Hepatic stellate cell (primary cell): Measurements from ENCODE around the gene DNAJA2.
"Not testable (repeated sequence)": the region's sequence is repeated elsewhere in the genome, so short reads cannot be mapped to it uniquely, and the experiment has no call there.

ENCODE experiments used
- DNase-seq: peaks from one replicate; pipeline ENCODE4 v3.0.0; 2011; ENCODE audit warnings: low spot score

The DNAJA2 gene

DNA sequence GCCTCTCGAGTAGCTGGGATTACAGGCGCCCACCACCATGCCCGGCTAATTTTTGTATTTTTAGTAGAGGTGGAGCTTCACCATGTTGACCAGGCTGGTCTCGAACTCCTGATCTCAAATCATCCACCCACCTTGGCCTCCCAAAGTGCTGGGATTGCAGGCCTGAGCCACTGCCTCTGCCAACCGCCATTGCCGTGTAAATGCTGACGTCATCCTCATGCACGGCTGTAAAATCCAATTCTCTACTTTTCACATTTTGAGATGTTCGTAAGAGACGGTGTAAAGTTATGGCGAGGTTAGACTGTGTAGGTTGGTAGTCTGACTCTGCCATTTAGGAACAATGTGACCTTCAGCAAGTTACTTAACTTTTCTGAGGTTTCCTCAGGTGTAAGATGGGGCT lies 1.7 kb upstream of the DNAJA2 start:
- DNase-seq: no peak

DNA sequence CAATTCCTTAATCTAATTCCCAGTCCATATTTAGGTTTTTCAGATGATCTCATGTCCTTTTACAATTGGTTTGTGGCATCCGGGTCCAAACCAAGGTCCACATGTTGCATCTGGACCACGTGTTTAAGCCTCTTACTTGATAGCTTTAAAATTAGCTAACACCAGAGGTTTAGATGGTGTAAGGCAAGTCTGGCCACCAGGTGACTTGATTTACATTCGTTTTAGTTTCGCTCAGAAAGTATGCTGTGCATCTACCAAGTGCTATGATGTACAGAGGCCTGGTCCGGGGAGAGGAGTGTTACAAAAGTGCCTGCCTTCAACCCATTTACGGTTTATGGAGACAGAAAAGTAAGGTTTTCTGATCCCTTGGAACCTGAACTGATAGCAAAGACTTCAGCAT lies 878 bp upstream of the DNAJA2 start:
- DNase-seq: no peak

DNA sequence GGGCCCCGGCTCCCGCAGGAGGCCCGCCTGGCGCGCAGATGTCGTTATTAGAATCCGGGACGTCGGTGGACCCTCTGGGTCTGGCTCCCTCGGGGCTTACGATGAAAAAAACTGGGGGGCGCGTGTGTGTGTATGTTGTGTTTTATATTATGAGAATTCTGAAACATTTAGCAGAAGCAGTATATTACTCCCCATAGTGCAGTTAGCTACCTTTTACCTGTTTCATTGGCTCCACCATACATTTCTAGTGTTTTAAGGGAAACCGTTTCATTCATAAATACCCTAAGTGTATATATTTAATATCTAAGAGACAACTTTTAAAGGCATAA lies 486 bp upstream of the DNAJA2 start:
- DNase-seq: no peak

- DNase-seq: peak; percentile 40
Measured at GRCh38 chr16:46972429-46973206, 856 bp downstream of the DNAJA2 start.

DNA sequence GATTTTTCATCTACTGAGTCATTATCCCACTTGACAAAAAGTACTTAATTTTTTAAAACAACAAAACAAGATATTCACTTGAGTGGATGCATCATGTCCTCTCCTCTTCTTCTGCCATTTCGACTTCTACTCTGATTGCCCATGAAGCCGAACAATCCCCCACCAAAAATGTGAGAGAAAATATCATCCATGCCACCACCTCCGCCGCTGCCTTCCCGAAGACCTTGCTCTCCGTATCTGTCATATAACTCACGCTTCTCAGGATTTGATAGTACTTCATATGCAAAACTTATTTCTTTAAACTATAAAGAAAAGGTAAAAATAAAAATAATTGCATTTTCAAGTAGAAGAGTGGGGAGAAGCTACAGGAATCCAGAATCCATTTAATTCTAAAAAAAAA lies 2.2 kb downstream of the DNAJA2 start:
- DNase-seq: no peak

DNA sequence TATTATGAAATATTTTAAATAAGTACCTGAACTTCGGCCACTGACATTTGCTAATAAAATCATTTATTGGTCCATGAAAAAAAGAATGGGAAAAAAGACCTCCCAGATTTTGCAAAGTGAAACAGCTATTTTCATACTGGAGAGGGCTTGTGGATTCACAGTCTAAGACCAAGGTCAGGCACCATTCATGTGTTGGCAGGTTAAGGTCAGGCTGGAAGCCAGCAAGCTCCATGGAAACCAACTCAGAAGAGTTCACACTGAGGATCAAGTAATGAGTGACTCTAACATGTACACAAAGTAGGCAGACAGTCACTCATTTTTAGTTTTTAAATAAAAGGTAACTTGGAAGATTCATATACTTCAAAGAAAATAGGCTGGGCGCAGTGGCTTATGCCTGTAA lies 3.4 kb downstream of the DNAJA2 start:
- no peak for DNase-seq

- no peak for DNase-seq
Measured at GRCh38 chr16:46968063-46968435, 5.4 kb downstream of the DNAJA2 start.

GRCh38 chr16:46962629-46963028 lies 10.8 kb downstream of the DNAJA2 start:
- DNase-seq: no peak

GRCh38 chr16:46961373-46962353 lies 11.8 kb downstream of the DNAJA2 start:
- no peak for DNase-seq

- DNase-seq: no peak
Measured at GRCh38 chr16:46954562-46954961, 18.9 kb downstream of the DNAJA2 start.

- no peak for DNase-seq
Measured at GRCh38 chr16:46950009-46950408, 23.5 kb downstream of the DNAJA2 start.

- no peak for DNase-seq
Measured at GRCh38 chr16:46949241-46949892, 24.1 kb downstream of the DNAJA2 start.

DNA sequence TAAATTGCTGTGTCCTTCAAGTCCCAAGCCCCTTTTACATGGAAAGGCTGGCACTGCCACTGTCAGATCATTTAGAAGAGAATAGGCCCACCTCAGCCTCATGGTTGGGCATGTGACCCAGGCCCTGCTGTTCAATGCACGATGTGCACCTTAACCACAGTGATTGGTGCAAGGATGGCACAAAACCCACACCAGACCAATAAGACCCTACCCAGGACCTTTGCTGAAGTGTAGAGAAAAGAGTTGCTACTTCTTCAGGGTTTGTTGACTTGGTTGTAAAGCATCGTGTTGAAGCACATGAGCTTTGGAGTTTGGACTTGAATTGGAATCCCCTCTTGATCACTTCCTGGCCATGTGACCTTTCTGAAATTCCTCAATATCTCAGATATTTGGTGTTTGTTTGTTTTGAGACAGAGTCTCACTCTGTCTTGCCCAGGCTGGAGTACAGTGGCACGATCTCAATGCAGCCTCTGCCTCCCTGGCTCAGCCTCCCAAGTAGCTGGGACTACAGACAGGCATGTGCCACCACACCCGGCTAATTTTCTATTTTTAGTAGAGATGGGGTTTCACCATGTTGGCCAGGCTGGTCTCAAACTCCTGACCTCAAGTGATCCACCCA lies 24.8 kb downstream of the DNAJA2 start:
- DNase-seq: no peak

DNA sequence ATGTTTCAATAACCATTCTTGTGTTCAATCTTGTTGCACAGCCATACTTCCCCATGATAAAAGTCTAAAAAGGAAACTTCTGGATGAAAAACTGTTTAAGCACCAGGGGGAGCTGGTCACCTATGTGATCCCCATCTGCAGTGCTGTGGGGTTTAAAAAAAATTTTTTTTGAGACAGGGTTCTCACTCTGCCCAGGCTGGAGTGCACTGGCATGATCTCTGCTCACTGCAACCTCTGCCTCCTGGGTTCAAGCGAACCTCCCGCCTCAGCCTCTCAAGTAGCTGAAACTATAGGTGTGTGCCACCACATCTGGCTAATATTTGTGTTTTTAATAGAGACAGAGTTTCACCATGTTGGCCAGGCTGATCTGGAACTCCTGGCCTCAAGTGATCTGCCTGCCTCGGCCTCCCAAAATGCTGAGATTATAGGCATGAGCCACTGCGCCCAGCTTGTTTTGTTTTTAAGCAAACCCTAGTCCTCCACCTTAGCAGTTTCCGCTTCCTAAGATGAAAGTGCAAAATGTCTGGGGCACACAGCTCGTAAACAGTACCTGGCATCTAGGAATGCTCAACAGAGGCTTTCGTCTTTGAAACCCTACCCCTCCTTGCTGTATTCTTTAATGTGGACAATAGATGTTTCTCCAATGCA lies 25.4 kb downstream of the DNAJA2 start:
- DNase-seq: peak; percentile 38

- DNase-seq: not testable (repeated sequence)
Measured at GRCh38 chr16:46944713-46945112, 28.8 kb downstream of the DNAJA2 start.

- no peak for DNase-seq
Measured at GRCh38 chr16:46937536-46937935, 35.9 kb downstream of the DNAJA2 start.

- no peak for DNase-seq
Measured at GRCh38 chr16:46932802-46933201, 40.7 kb downstream of the DNAJA2 start.

- DNase-seq: no peak
Measured at GRCh38 chr16:46930861-46931260, 42.6 kb downstream of the DNAJA2 start.

GRCh38 chr16:46929378-46930332 lies 43.8 kb downstream of the DNAJA2 start:
- DNase-seq: peak; percentile 88

- no peak for DNase-seq
Measured at GRCh38 chr16:46928811-46929210, 44.7 kb downstream of the DNAJA2 start.

DNA sequence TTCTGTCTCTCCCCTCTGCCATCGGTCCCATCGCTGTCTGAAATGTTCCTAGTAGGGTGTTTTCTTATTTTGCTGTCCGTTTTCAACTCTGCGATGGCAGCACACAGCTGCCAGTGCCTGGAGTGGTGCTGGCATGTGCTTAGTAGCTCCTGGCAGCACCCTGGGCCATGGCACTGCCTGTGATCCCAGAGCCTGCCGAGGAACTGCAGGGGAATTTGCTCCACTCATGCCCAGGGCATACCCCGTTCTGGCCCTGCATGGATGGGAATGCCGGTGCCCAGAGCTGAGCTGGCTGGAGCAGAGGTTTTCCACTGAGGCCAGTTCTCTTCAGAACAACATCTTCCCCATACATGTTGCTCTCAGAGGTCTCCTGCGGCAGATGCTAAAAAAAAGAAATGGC lies 46.2 kb downstream of the DNAJA2 start:
- no peak for DNase-seq
